Astrocyte (in vitro differentiated cells and primary cell): ENCODE results near the gene LRRC43.

Experiments used
- EZH2 ChIP-seq: IDR thresholded peaks from 2 replicates; pipeline ENCODE4 v1.6.1; 2012; ENCODE audit warnings: mild to moderate bottlenecking, low read length, inconsistent platforms; ENCODE audit not compliant: insufficient read depth
- TF ChIP-seq, protein P1 (sequence below): IDR thresholded peaks from 2 replicates; pipeline ENCODE4 v1.5.1; 2011; ENCODE audit warnings: low read depth, mild to moderate bottlenecking, inconsistent platforms, low read length, moderate library complexity; ENCODE audit not compliant: insufficient read depth

- TF ChIP-seq, protein P1, sequence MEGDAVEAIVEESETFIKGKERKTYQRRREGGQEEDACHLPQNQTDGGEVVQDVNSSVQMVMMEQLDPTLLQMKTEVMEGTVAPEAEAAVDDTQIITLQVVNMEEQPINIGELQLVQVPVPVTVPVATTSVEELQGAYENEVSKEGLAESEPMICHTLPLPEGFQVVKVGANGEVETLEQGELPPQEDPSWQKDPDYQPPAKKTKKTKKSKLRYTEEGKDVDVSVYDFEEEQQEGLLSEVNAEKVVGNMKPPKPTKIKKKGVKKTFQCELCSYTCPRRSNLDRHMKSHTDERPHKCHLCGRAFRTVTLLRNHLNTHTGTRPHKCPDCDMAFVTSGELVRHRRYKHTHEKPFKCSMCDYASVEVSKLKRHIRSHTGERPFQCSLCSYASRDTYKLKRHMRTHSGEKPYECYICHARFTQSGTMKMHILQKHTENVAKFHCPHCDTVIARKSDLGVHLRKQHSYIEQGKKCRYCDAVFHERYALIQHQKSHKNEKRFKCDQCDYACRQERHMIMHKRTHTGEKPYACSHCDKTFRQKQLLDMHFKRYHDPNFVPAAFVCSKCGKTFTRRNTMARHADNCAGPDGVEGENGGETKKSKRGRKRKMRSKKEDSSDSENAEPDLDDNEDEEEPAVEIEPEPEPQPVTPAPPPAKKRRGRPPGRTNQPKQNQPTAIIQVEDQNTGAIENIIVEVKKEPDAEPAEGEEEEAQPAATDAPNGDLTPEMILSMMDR: no peak
- no peak for TF ChIP-seq EZH2
Observed at GRCh38 chr12:122182887-122183587, at the start of gene LRRC43.
